Esophagus squamous epithelium (tissue), 4 donors: ENCODE measurements around the gene STMN3.

Experiments
- CTCF ChIP-seq, 6 experiments: fragments of 450-650 bp in 4 of 6; fragments of 200-600 bp in 2 of 6; sonication (generic) in 2 of 6; IDR thresholded peaks; one replicate each; pipeline ENCODE4 v1.5.1; 2016 to 2019; ENCODE audit warnings: antibody characterized with exemption in 6 of 6, mild to moderate bottlenecking in 4 of 6, moderate library complexity in 4 of 6
- POLR2A ChIP-seq, 4 donors: fragments of 450-650 bp; IDR thresholded peaks; one replicate each; pipeline ENCODE4 v1.6.1; 2017; ENCODE audit warnings: antibody characterized with exemption in 4 of 4, mild to moderate bottlenecking in 4 of 4, moderate library complexity in 3 of 4

GRCh38 chr20:63692436-63693082 lies 39.3 kb upstream of the STMN3 start:
- TF ChIP-seq CTCF (IDR thresholded peaks at IDR 0.05) (no peak), POLR2A (IDR thresholded peaks at IDR 0.05) (no peak)
